SK-N-SH (cell line): Measurements from ENCODE around the gene KRTAP10-5. TPM values are rescaled to one million over a fixed set of nuclear protein-coding genes. Genes with fewer than 3 reads are reported as not detected.

Experiments used
- CTCF ChIA-PET: fragments of 300-600, 350-600 bp; formaldehyde crosslinking; extraction: SDS; loops from one replicate; lab custom pipeline; 2021; lab: Yijun Ruan, JAX
- POLR2A ChIA-PET: fragments of 350-600 bp; sonication (Branson Sonifier 250); formaldehyde crosslinking; extraction: SDS; loops from one replicate; lab custom pipeline; 2020; ENCODE audit warnings: antibody characterized with exemption, inconsistent platforms; lab: Yijun Ruan, JAX
- DNase-seq: peaks from one replicate; pipeline ENCODE4 v3.0.0; 2012
- H2AFZ ChIP-seq: fragments of 200-600 bp; sonication (generic); 2 replicates; pipeline ENCODE4 v1.8.1; 2016; ENCODE audit warnings: antibody characterized with exemption, mild to moderate bottlenecking, low read depth
- H3F3A ChIP-seq: fragments of 200-600 bp; sonication (generic); replicated peaks from 2 replicates; pipeline ENCODE3; 2016; ENCODE audit warnings: antibody characterized with exemption, mild to moderate bottlenecking; ENCODE audit not compliant: insufficient read depth
- H3K27ac ChIP-seq, 2 experiments: fragments of 200-500 bp in 1 of 2; fragments of 200-600 bp in 1 of 2; sonication (Bioruptor generic) in 1 of 2; sonication (generic), shearing (Covaris generic) in 1 of 2; 2 replicates each; pipeline versions ENCODE4 v1.5.1 to v1.6.1; 2014 to 2016; ENCODE audit warnings: low read depth in 2 of 2, inconsistent platforms in 1 of 2, low read length in 1 of 2, mild to moderate bottlenecking in 1 of 2, mixed read lengths in 1 of 2
- H3K27me3 ChIP-seq: fragments of 200-600 bp; sonication (generic), shearing (Covaris generic); 2 replicates; pipeline ENCODE4 v1.6.1; 2016; ENCODE audit warnings: mixed run types; ENCODE audit not compliant: insufficient read depth
- H3K36me3 ChIP-seq, 2 experiments: fragments of 200-500 bp in 1 of 2; fragments of 200-600 bp in 1 of 2; sonication (Bioruptor generic) in 1 of 2; sonication (generic) in 1 of 2; replicated peaks in 1 of 2; 2 replicates each; pipeline versions ENCODE3 to v1.5.1; 2014 to 2016; ENCODE audit warnings: low read length in 1 of 2, mild to moderate bottlenecking in 1 of 2; ENCODE audit not compliant: insufficient read depth in 2 of 2, control insufficient read depth in 1 of 2
- H3K4me1 ChIP-seq, 2 experiments: fragments of 200-500 bp in 1 of 2; fragments of 200-600 bp in 1 of 2; sonication (Bioruptor generic) in 1 of 2; sonication (generic), shearing (Covaris generic) in 1 of 2; 2 replicates each; pipeline versions ENCODE4 v1.5.1 to v1.6.1; 2014 to 2016; ENCODE audit warnings: low read depth in 1 of 2, low read length in 1 of 2, mixed run types in 1 of 2; ENCODE audit not compliant: insufficient read depth in 2 of 2, control insufficient read depth in 1 of 2
- H3K4me2 ChIP-seq: fragments of 200-600 bp; sonication (generic), shearing (Covaris generic); 2 replicates; pipeline ENCODE4 v1.6.1; 2017; ENCODE audit warnings: mixed run types
- H3K4me3 ChIP-seq, 2 experiments: fragments of 200-500 bp in 1 of 2; fragments of 200-600 bp in 1 of 2; sonication (Bioruptor generic) in 1 of 2; sonication (generic), shearing (Covaris generic) in 1 of 2; 2 replicates each; pipeline versions ENCODE4 v1.5.1 to v1.8.1; 2014 to 2016; ENCODE audit warnings: low read depth in 2 of 2, inconsistent platforms in 1 of 2, low read length in 1 of 2, mild to moderate bottlenecking in 1 of 2, mixed read lengths in 1 of 2, moderate library complexity in 1 of 2
- H3K79me2 ChIP-seq: fragments of 200-600 bp; sonication (generic); 2 replicates; pipeline ENCODE4 v1.8.1; 2017; ENCODE audit warnings: mild to moderate bottlenecking; ENCODE audit not compliant: insufficient read depth
- H3K9ac ChIP-seq: fragments of 200-600 bp; sonication (generic); 2 replicates; pipeline ENCODE4 v1.6.1; 2017; ENCODE audit warnings: mixed run types
- H3K9me2 ChIP-seq: fragments of 200-600 bp; sonication (generic); 2 replicates; pipeline ENCODE4 v1.6.1; 2017; ENCODE audit warnings: mixed run types
- H3K9me3 ChIP-seq: fragments of 200-600 bp; sonication (generic); 2 replicates; pipeline ENCODE4 v1.6.1; 2017; ENCODE audit warnings: mixed run types, mild to moderate bottlenecking, moderate library complexity
- H4K20me1 ChIP-seq: fragments of 200-600 bp; sonication (generic); 2 replicates; pipeline ENCODE4 v1.6.1; 2017; ENCODE audit warnings: mild to moderate bottlenecking, mixed run types; ENCODE audit not compliant: insufficient read depth
- CTCF ChIP-seq: fragments of 200-600 bp; sonication (generic); IDR thresholded peaks from 2 replicates; pipeline ENCODE4 v1.6.1; 2017; ENCODE audit warnings: antibody characterized with exemption, mild to moderate bottlenecking, moderate library complexity
- ELF1 ChIP-seq: IDR thresholded peaks from 2 replicates; pipeline ENCODE4 v1.4.0; 2012
- EZH2phosphoT487 ChIP-seq: fragments of 200-600 bp; sonication (generic); IDR thresholded peaks from 2 replicates; pipeline ENCODE4 v1.6.1; 2017; ENCODE audit warnings: low read depth, mixed run types, mild to moderate bottlenecking, antibody characterized with exemption, moderate library complexity, borderline replicate concordance
- FOSL2 ChIP-seq: IDR thresholded peaks from 2 replicates; pipeline ENCODE4 v1.4.0; 2012; ENCODE audit warnings: low read depth, mild to moderate bottlenecking, moderate library complexity, borderline replicate concordance
- FOXJ3 ChIP-seq: sonication (generic); formaldehyde crosslinking; IDR thresholded peaks from 2 replicates; pipeline ENCODE4 v1.5.1; 2020; ENCODE audit warnings: mild to moderate bottlenecking, missing genetic modification reagents
- FOXM1 ChIP-seq: IDR thresholded peaks from 2 replicates; pipeline ENCODE4 v1.4.0; 2012; ENCODE audit warnings: low read depth, mild to moderate bottlenecking
- MAX ChIP-seq: IDR thresholded peaks from 2 replicates; pipeline ENCODE4 v1.4.0; 2012; ENCODE audit warnings: low read depth
- MEF2A ChIP-seq: IDR thresholded peaks from 2 replicates; pipeline ENCODE4 v1.4.0; 2012; ENCODE audit warnings: low read depth, borderline replicate concordance
- POLR2AphosphoS5 ChIP-seq: IDR thresholded peaks from 2 replicates; pipeline ENCODE4 v1.6.1; 2012; ENCODE audit warnings: low read depth, low read length
- REST ChIP-seq: IDR thresholded peaks from 2 replicates; pipeline ENCODE4 v1.6.1; 2012; ENCODE audit warnings: mild to moderate bottlenecking, low read depth, low read length, moderate library complexity
- RFX5 ChIP-seq: IDR thresholded peaks from 2 replicates; pipeline ENCODE4 v1.6.1; 2012; ENCODE audit warnings: mild to moderate bottlenecking, improper control_type of control experiment, low read length
- RXRA ChIP-seq: IDR thresholded peaks from 2 replicates; pipeline ENCODE4 v1.4.0; 2012; ENCODE audit warnings: low read depth, mild to moderate bottlenecking, borderline replicate concordance
- TAF1 ChIP-seq: IDR thresholded peaks from 2 replicates; pipeline ENCODE4 v1.6.1; 2012; ENCODE audit warnings: low read depth, mild to moderate bottlenecking, low read length, moderate library complexity, borderline replicate concordance
- TCF12 ChIP-seq: IDR thresholded peaks from 2 replicates; pipeline ENCODE4 v1.4.0; 2012
- ZBTB33 ChIP-seq: IDR thresholded peaks from 2 replicates; pipeline ENCODE4 v1.4.0; 2012; ENCODE audit warnings: low read depth, borderline replicate concordance
- WGBS: methylation state at CpG from one replicate; pipeline ENCODE4 v1.1.6; 2017; ENCODE audit warnings: low lambda C conversion rate; 5-methylcytosine and 5-hydroxymethylcytosine counted together
- polyA plus RNA-seq, 3 experiments: library from polyadenylated mRNA; depleted of rRNA; stranded (reverse); fragments of >200 nt; gene quantifications; 2 replicates each; pipeline ENCODE4 v1.2.3, GENCODE V29; 2012

KRTAP10-5 gene
- polyA plus RNA-seq, 1 of the 3 experiments (the other 2 are of a cell fraction) = not detected

- Histone ChIP-seq H3K36me3 (no peaks in the 10 kb centered on the region), H2AFZ (no peak overlapping the region), H3K4me3 (no peak overlapping the region), H3K9me3 (no peaks in the 10 kb centered on the region), H3K27ac (no peak overlapping the region), H3K79me2 (no peaks in the 10 kb centered on the region), H3K4me1 (peaks cover 0 to 10% of the 10 kb centered on the region in 2 experiments; a peak in 1 of 4 replicates), H3K27me3 (no peaks in the 10 kb centered on the region; the same call in 1 of the 2 replicates)
- under 1% methylated on average over 11 of the region's 11 CpGs for WGBS
- no peak for DNase-seq
- TF ChIP-seq RXRA (no peak), FOXM1 (no peak), ZBTB33 (no peak), RFX5 (no peak), FOXJ3 (CRISPR knock-in tag) (no peak), MEF2A (no peak), ELF1 (no peak), MAX (no peak), FOSL2 (no peak), CTCF (no peak), POLR2AphosphoS5 (no peak), TCF12 (no peak), REST (no peak), TAF1 (no peak), EZH2phosphoT487 (no peak)
- TF ChIP-seq, all 33 proteins: peak for 0
- no peak overlapping the region for H3K4me2 ChIP-seq
- no peaks in the 10 kb centered on the region for H4K20me1 ChIP-seq
- ChIA-PET POLR2A (no interaction called here), CTCF (interaction anchor here (2.5 kb wide), 1 partner anchor 210 kb away, joined by 8 read pairs; no protein-coding TSS in a partner anchor)
- H3K9me2 ChIP-seq = no peaks in the 10 kb centered on the region
- H3F3A ChIP-seq = no peaks in the 10 kb centered on the region
- no peak overlapping the region for H3K9ac ChIP-seq
These were observed 2.8 kb upstream of the KRTAP10-5 start for GRCh38 chr21:44583089-44583799.
